Activated CD8-positive, alpha-beta memory T cell treated with anti-CD3 and anti-CD28 coated beads for 48 hours (primary cell): Measurements from ENCODE around the gene UTP20.

Experiments
- DNase-seq, 3 experiments: peaks; one replicate each; pipeline ENCODE4 v3.0.0-alpha.2; 2020; ENCODE audit warnings: low read depth in 2 of 3, low spot score in 2 of 3

The UTP20 gene

GRCh38 chr12:101430456-101430855 lies 150.6 kb downstream of the UTP20 start:
- DNase-seq = no peak

GRCh38 chr12:101436136-101436535 lies 156.2 kb downstream of the UTP20 start:
- DNase-seq = no peak
